Type B pancreatic cell (in vitro differentiated cells): Measurements from ENCODE around the gene CHST7. TPM values are rescaled to one million over a fixed set of nuclear protein-coding genes. Genes with fewer than 3 reads are reported as not detected.

Experiments
- DNase-seq: peaks from one replicate; pipeline ENCODE4 v3.0.0; 2021; ENCODE audit warnings: mixed read lengths; ENCODE audit not compliant: unreplicated experiment; ENCODE audit errors: extremely low spot score
- H3K27ac Mint-ChIP-seq: 2 replicates; pipeline ENCODE4 v1.8.0; 2021; ENCODE audit warnings: mild to moderate bottlenecking, mixed read lengths
- H3K27me3 Mint-ChIP-seq: 2 replicates; pipeline ENCODE4 v1.8.0; 2021; ENCODE audit warnings: mixed read lengths
- H3K36me3 Mint-ChIP-seq: 2 replicates; pipeline ENCODE4 v1.8.0; 2021; ENCODE audit warnings: mixed read lengths
- H3K4me1 Mint-ChIP-seq: one replicate; pipeline ENCODE4 v1.8.0; 2021; ENCODE audit warnings: mixed read lengths; ENCODE audit not compliant: unreplicated experiment
- H3K4me3 Mint-ChIP-seq: 2 replicates; pipeline ENCODE4 v1.8.0; 2021; ENCODE audit warnings: mild to moderate bottlenecking, mixed read lengths
- H3K9me3 Mint-ChIP-seq: 2 replicates; pipeline ENCODE4 v1.8.0; 2021; ENCODE audit warnings: mixed read lengths
- total RNA-seq: library from RNA; stranded (reverse); gene quantifications from 2 replicates; pipeline ENCODE4 v1.2.1, GENCODE V29; 2021; ENCODE audit warnings: low replicate concordance
- TF ChIP-seq, protein P1 (sequence below): fragments of 200-600 bp; sonication (generic); conservative IDR thresholded peaks from 2 replicates; pipeline ENCODE4 v1.5.0; 2021; ENCODE audit warnings: antibody characterized with exemption, mild to moderate bottlenecking

CHST7 gene
- total RNA-seq, 1 donor from 2014 or later = 3.8 TPM

DNA sequence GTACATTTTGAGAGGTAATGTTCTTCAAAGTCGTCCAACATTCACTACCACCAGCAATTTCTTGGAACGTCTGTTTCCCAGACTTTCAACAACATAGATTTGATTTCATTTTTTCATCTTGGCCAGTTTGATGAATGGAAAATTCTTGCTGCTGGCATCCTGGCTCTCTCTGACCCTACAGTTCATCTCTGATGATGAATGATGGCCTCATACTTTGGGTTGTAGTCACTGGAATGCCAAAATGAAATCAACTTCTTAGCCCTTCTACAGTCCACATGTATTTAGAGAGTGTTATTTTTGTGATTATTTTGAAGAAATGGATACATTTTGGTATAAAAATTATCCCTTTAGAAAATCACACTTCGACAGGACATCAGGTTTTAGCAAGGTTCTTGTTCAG is 8.8 kb downstream of the CHST7 start:
- Mint-ChIP-seq H3K4me1 (peaks cover 14% of the 10 kb centered on the region), H3K27ac (no peak overlapping the region)

DNA sequence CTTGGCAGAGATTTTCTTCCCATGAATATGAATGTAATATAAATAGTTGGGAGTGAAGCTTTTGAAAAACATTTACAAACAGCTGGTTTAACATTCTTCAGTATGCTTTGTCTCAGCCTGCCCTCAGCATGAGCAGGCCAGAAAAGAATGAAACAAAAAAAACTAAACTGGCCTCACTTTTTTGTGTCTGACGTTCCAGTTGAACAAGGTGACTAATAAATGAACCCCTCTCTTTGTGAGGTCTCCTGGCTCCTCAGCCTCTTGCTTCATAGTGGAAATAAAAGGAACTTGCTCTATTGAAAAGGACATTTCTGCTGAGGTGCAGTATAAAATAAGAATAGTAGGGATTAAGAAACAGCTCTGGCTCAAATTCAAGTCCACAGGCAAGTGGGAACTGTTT is 9.4 kb downstream of the CHST7 start:
- Mint-ChIP-seq H3K4me3 (no peak overlapping the region), H3K36me3 (no peaks in the 10 kb centered on the region), H3K27ac (no peak overlapping the region), H3K27me3 (no peaks in the 10 kb centered on the region), H3K4me1 (peaks cover 17% of the 10 kb centered on the region), H3K9me3 (no peaks in the 10 kb centered on the region)
- no peak for DNase-seq
- TF ChIP-seq, protein P1, sequence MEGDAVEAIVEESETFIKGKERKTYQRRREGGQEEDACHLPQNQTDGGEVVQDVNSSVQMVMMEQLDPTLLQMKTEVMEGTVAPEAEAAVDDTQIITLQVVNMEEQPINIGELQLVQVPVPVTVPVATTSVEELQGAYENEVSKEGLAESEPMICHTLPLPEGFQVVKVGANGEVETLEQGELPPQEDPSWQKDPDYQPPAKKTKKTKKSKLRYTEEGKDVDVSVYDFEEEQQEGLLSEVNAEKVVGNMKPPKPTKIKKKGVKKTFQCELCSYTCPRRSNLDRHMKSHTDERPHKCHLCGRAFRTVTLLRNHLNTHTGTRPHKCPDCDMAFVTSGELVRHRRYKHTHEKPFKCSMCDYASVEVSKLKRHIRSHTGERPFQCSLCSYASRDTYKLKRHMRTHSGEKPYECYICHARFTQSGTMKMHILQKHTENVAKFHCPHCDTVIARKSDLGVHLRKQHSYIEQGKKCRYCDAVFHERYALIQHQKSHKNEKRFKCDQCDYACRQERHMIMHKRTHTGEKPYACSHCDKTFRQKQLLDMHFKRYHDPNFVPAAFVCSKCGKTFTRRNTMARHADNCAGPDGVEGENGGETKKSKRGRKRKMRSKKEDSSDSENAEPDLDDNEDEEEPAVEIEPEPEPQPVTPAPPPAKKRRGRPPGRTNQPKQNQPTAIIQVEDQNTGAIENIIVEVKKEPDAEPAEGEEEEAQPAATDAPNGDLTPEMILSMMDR = no peak

More for the DNA sequence above, 8.8 kb downstream of the CHST7 start:
- Mint-ChIP-seq H3K36me3 (no peaks in the 10 kb centered on the region), H3K27me3 (peaks cover 1% of the 10 kb centered on the region), H3K9me3 (no peaks in the 10 kb centered on the region), H3K4me3 (no peak overlapping the region)
- no peak for DNase-seq
- TF ChIP-seq, protein P1 = no peak

DNA sequence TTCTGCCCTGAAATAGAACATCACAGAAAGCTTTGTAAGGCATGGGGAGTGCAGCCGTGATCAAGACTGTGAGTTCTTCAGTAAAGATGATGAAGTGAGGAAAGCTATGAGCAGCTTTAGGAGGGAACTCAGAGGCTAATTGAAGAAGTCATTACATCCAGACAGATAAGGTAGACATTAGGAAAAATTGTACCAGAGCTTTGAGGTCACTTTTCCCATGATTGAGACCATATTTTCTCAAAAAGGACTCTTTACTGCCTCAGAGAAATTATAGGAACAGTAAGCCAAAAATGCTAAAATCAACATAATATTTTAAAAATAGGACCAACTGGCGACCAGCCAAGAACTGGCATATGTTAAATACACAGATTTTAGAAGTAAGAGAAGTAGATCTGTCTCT is 11.2 kb downstream of the CHST7 start:
- Mint-ChIP-seq H3K4me1 (peaks cover 23% of the 10 kb centered on the region), H3K9me3 (no peaks in the 10 kb centered on the region), H3K27me3 (no peaks in the 10 kb centered on the region), H3K4me3 (no peak overlapping the region), H3K36me3 (no peaks in the 10 kb centered on the region), H3K27ac (no peak overlapping the region)
- TF ChIP-seq, protein P1 = no peak
- DNase-seq = no peak

DNA sequence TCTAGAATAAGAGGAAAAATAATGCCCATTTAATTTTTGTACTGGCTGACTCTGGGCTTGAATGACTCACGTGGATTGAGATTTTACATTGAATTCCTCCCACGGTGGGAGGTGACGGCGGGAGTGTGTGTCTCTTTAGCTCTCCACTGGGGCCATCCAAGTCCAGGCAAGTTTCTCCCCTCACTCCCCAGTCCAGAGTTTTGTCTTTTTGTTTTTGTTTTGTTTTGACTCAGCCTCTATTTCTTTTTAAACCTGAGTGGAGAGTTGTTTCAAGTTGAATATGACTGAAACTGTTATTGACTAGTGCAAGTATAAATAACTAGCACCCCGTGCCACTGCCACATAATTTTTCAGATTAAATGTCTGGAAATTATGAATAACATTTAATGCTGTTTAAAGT is 13.6 kb downstream of the CHST7 start:
- Mint-ChIP-seq H3K4me1 (peaks cover 23% of the 10 kb centered on the region), H3K27me3 (no peaks in the 10 kb centered on the region), H3K36me3 (peaks cover 3% of the 10 kb centered on the region), H3K9me3 (no peaks in the 10 kb centered on the region), H3K4me3 (no peak overlapping the region), H3K27ac (no peak overlapping the region)
- no peak for DNase-seq
- TF ChIP-seq, protein P1 = no peak

DNA sequence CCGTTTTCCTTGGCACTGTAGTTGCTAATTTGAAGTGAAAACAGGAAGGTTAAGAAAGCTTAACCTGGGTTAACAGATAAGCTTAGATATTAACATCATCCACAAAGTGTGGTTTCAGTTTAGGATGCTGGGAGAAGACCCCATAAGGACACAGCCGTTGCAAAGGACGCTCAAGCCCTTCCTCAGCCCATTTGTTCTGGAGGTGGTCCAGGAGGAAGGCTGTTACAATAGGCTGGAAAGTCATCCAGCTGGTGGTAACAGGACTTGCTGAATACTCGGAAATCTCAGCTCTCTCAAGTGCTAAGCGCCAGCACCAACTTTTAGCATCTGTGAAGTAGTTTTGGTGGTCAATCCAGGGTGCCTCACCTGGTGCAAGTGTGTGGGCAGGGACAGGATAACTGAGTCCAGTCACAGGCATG is 14.2 kb downstream of the CHST7 start:
- Mint-ChIP-seq H3K9me3 (no peaks in the 10 kb centered on the region), H3K27ac (no peak overlapping the region), H3K36me3 (peaks cover 3% of the 10 kb centered on the region), H3K4me3 (no peak overlapping the region), H3K27me3 (no peaks in the 10 kb centered on the region), H3K4me1 (peaks cover 19% of the 10 kb centered on the region)
- TF ChIP-seq, protein P1 = no peak
- no peak for DNase-seq

DNA sequence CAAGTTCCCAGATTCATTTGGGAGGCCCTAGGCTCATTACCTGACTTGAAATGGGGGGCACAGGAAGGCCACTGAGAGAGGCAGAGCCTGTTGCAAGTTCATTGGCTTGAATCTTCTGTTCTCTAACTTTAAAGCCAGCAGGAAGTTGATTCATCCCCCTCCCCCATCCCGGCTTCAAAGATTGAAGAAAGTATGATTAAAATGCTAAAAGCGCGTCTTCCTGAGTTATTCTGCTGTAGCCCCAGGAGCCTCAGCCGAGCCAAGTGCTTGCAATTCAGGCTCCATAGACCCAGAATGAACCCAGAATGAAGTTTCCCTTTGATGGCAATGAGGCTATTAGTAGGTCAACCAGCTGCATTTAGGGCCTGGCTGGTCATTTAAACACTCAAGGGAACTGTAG is 14.7 kb downstream of the CHST7 start:
- DNase-seq = no peak
- TF ChIP-seq, protein P1 = no peak
- H3K4me1 Mint-ChIP-seq = peaks cover 18% of the 10 kb centered on the region
- no peak overlapping the region for H3K4me3 Mint-ChIP-seq
- H3K36me3 Mint-ChIP-seq = peaks cover 3% of the 10 kb centered on the region
- no peak overlapping the region for H3K27ac Mint-ChIP-seq
- H3K9me3 Mint-ChIP-seq = no peaks in the 10 kb centered on the region
- H3K27me3 Mint-ChIP-seq = no peaks in the 10 kb centered on the region
